DMS 273 (cell line): ENCODE measurements around the gene CD99.
"Not testable (repeated sequence)": the region's sequence is repeated elsewhere in the genome, so short reads cannot be mapped to it uniquely, and the experiment has no call there.

Source experiments
- DNase-seq: peaks from one replicate; lab custom pipeline; 2025; ENCODE audit not compliant: unreplicated experiment; lab: John Stamatoyannopoulos, UW

The CD99 gene

DNA sequence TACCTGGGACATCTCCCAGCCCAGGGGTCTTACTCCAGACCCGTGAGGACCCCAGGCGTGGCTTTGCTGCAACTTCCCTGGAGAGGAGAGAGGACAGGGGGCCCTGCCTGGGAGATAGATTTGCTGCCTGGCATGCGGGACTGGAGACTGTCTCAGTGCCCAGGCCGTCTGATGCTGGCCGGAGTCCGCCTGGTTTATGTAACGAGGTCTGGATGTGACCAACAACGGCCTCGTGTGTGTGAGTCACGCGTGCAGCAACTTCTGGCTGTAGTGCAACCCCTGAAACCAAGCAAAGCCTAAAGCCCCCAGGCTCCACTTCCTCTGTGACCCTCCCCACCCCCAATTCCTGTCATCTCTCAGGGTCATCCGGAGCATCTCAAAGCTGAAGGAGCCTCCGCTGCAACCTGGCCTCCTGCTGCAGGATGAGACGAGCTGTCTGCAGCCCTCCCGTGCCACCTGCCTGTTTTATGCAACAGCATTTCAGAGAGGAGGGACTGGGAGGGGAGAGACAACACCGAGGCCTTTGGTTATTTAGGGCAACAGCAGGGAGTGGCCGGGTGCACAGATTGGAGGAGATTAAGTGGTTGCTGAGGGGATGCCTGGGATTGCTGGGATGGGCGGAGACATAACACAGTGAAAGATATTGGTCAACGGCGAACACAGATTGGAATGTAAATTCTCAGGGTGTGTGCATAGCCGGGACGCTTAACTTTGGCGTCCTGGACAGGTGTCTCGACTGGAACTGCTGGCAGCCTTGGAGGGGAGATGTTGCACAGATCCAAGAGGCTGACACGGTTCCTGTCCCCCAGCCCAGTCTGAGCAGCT is 76.7 kb downstream of the CD99 start:
- peak; percentile 45 for DNase-seq

DNA sequence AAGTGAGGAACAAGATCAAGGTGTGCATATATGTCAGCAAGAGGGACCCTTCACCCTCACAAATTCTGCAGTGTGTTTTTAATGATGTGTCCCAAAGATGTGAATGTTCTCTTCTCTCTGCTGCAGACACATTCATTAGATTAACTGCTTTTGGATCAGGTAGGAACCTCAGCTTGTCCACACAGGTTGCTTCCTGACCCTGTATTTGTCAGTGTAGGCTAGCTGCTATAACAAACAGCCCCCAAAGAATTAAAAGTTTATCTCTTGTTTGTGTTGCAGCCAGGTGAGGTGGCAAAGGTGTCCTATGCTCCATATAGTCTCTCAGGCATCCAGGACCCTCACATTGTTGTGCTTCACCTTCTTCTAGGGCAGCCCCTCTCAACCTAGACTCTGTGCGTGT is 78.5 kb downstream of the CD99 start:
- DNase-seq, result no peak

DNA sequence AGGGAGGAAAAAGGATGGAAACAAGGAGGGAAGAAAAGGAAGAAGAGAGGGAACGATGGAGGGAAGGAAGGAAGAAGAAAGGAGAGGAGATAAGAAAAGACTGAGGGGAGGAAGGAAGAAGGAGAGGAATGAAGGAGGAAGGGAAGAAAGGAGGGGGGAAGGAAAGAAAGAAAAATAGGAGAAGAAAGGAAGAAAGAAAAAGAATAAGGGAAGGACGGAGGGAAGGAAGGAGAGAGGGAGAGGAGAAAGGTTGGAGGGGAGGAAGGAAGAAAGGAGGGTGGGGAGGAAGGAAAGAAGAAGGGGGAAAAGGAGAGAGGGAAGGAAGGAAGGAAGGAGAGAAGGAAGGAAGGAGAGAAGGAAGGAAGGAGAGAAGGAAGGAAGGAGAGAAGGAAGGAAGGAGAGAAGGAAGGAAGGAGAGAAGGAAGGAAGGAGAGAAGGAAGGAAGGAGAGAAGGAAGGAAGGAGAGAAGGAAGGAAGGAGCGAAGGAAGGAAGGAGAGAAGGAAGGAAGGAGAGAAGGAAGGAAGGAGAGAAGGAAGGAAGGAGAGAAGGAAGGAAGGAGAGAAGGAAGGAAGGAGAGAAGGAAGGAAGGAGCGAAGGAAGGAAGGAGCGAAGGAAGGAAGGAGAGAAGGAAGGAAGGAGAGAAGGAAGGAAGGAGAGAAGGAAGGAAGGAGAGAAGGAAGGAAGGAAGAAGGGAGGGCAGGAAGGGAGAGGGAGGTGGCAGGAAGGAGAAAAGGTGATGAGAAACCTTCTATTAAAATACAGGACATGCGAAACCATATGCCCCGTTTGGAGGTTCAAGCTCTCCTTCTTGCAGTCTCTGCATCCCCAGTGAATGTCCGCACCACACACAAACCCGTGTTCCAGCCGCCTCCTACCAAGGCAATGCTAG is 82.3 kb downstream of the CD99 start:
- DNase-seq, result not testable (repeated sequence)

- no peak for DNase-seq
Observed at GRCh38 chrX:2774057-2774456, 83.0 kb downstream of the CD99 start.

DNA sequence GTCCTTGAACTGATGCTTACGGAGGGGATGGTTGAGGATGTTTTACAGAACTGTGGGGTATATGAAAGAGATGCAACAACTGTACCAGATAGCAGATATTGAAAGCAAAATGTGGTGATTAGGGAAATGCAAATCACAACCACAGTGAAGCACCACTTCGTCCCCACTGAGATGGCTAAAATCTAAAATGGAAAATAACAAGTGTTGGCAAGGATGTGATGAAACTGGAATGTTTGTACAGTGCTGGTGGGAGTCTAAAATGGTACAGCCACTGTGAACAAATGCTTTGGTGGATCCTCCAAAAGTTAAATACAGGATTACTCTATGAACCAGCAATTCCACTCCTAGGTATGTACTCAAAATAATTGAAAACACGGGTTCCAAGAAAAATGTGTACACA is 83.7 kb downstream of the CD99 start:
- no peak for DNase-seq

DNA sequence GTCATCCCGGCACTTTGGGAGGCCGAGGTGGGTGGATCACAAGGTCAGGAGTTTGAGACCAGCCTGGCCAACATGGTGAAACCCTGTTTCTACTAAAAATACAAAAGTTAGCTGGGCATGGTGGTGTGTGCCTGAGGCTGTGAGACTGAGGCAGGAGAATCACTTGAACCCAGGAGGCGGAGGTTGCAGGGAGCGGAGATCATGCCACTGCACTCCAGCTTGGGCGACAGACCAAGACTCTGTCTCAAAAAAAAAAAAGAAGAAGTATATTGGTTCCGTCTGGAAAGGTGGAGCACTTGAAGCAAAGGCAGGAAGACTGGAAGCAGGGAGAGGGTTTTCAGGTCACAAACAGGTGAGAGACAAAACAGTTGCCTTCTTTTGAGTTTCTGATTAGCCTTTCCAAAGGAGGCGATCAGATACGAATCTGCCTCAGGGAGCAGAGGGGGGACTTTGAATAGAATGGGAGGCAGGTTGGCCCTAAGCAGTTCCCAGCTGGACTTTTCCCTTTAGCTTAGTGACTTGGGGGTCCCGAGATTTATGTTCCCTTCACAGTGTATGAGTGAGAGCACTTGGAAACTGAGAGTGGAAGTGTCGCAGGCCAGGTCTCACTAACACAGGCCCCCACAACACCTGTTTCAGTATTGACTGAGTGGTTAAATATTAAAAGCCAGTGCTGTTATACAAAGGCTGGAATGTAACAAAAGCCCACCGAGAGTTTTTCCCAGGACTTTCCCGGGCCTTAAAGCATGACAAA is 89.6 kb downstream of the CD99 start:
- not testable (repeated sequence) for DNase-seq

GRCh38 chrX:2781226-2781571 is 90.1 kb downstream of the CD99 start:
- no peak for DNase-seq

GRCh38 chrX:2781698-2782097 is 90.6 kb downstream of the CD99 start:
- DNase-seq, result no peak

DNA sequence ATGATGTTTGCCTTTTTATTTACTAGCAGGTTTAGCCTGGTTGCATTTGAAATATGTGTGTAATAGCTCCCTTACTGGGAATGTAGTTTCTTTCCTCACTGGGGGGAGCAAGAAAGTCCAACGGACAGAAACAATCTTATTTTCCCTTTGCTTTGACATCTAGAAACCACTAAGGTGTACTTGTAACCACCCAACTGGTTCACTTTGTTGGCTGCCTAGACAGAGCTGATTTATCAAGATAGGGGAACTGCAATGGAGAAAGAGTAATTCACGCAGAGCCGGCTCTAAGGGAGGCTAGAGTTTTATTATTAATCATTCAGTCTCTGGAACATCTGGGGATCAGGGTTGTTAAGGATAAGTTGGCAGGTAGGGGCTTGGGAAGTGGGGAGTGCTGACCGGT is 91.1 kb downstream of the CD99 start:
- no peak for DNase-seq

DNA sequence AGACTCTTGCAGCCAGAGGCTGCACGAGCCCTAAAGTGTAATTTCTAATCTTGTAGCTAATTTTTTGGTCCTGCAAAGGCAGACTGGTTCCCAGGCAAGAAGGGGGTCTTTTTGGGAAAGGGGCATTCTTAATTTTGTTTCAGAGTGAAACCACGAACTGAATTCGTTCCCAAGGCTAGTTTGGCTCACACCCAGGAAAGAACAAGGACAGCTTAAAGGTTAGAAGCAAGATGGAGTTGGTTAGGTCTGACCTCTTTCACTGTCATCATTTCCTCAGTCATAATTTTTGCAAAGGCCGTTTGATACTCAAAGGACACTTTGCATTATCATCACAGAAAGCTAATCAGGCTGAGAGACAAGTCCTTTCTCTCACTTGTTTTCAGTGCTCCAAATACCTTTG is 91.7 kb downstream of the CD99 start:
- no peak for DNase-seq

DNA sequence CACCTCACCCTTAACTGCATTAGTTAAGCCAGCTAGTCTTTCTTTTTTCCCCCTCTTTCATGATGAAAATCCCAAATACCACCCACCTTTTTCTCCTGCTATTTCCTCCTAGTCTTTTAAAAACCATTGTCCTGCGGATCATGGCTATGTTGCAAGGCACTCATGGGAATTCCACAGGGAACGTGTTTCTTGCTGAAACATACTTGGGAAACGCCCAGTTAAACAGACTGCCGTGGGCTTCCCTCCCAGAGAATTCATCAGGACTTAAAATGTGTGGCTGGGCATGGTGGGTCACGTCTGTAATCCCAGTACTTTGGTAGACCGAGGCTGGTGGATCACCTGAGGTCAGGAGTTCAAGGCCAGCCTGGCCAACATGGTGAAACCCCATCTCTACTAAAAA is 92.9 kb downstream of the CD99 start:
- no peak for DNase-seq

DNA sequence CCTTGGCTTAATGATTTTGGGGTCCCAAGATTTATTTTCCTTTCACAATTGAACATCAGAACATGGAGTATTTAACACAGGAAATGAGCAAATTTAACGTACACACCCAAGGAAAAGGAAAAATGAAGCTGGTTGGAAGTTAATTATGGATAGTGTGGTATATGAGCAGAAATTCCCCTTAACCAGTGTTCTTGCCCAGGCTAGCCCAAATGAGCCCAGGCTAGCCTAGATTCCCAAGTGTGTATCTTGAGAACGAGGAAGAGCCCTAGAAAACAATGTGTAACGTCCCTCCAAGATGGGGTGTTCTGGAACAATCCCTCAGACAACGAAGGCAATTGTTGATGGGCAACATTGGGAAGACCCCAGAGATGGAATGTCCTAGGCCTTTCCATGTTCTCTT is 94.4 kb downstream of the CD99 start:
- DNase-seq, result no peak

DNA sequence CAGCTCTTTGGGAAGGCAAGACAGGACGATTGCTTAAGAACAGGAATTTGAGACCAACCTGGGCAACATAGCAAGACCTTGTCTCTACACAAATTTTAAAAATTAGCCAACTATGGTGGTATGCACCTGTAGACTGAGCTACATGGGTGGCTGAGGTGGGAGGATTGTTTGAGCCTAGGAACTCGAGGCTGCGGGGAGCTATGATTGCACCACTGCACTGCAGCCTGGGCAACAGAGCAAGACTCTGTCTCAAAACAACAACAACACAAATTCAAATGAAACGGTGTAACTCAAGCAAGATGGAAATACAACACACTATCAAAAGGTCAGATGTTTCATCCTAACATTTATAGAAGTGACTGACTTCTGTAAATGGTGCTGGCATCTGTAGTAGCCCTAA is 97.9 kb downstream of the CD99 start:
- no peak for DNase-seq

DNA sequence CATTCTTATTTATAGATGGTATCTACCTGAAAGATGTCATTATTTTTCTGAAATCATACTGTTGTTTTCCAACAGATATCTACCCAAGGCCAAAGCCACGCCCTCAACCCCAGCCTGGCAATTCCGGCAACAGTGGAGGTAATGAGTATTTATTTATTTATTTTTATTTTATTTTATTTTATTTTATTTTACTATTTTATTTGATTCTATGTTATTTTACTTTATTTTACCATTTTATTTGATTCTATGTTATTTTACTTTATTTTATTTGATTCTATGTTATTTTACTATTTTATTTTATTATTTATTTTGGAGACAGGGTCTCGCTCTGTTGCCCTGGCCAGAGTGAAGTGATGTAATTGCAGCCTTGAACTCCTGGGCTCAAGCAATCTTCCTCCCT is 98.5 kb downstream of the CD99 start:
- DNase-seq, result no peak
